Erythroblast (primary cell): ENCODE measurements around the gene EGLN1.

ENCODE experiments used
- GATA1 ChIP-seq: IDR thresholded peaks from 2 replicates; pipeline ENCODE4 v1.6.1; 2011; ENCODE audit warnings: low read depth, mild to moderate bottlenecking, control low read depth, low read length, moderate library complexity
- POLR2A ChIP-seq: IDR thresholded peaks from 2 replicates; pipeline ENCODE4 v1.6.1; 2011; ENCODE audit warnings: mild to moderate bottlenecking, low read length

DNA sequence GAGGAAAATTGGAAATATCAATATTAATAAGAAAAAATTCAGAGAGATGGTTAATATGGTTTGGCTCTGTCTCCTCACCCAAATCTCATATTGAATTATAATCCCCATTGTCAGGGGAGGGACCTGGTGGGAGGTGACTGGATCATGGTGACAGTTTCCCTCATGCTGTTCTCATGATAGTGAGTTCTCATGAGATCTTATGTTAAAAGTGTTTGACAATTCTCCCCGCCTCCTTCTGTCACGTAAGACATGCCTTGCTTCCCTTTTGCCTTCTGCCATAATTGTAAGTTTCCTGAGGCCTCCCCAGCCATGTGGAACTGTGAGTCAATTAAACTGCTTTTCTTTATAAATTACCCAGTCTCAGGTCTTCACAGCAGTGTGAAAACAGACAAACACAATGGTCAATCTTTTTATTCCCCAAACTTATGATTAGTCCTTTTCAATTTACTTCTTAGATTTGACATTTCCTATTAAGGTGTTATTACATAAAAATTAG is 11.0 kb downstream of the EGLN1 start:
- TF ChIP-seq POLR2A (no peak), GATA1 (no peak)
